ENCODE data around the gene NANOS3. TPM values are rescaled to one million over a fixed set of nuclear protein-coding genes. Genes with fewer than 3 reads are reported as not detected.

The NANOS3 gene
- total and polyA plus RNA-seq, 10 of the 15 experiments (the other 5 are each of a cell fraction or from before 2014, with no cell fraction given) = 0.31 to 1.7 (median 0.81) TPM

DNA sequence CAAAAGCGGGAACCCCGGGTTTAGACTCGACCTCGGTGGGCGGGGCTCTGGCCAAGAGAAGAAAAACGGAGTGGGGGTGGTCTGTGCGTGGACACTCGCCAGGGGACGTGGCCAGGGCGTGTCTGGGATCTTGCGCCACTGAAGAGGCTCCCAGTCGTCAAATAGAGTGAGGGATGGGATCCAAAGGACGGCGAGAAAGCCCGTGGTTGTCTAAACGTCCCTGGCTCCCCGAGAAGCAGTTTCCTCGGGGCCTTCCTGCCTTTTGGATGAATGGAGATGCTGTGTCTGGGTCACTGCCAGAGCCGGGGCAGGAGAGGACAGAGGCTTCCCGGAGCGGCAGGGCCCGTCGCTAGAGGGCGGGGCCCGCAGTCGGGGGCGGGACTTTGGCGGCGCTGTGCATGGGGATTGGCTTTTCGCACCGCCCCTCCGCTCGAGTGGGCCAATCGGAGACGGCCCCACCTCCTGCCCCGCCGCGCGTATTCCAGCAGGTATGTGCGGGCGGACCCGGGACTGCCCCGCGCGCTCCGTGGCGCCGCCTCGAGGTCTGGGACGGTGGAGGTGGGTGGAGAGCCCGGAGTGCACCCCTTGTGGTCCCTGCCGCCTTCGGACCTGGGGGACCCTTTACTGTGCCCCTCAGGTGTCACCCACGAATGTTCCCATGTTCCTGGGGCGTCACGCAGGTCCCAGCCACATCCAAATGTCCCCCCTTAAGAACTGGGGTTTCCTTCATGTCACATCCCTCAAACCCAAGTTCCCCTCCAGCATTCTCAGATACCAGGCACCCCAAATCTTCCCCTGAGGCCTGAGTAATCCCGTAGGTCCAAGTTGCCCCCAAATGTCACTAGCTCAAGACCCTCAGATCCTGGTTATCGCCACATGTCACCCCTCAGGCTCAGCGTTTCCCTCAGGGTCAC, 43.3 kb upstream of the NANOS3 start (continued):
- TF ChIP-seq BHLHE40 (IDR thresholded peaks at IDR 0.05; ENCODE audit: borderline replicate concordance in 1 of 2, low read depth in 2 of 2, low read length in 1 of 2) (peak in 1 of 2 experiments; percentile 33; a peak in 2 of 4 replicates), SMARCA5 (IDR thresholded peaks at IDR 0.05) (peak; percentile 65; the same call in 1 of the 2 replicates), TCF12 (IDR thresholded peaks at IDR 0.05; ENCODE audit: low read depth, low read length) (peak; percentile 42; the same call in 1 of the 2 replicates), SMAD5 (IDR thresholded peaks at IDR 0.05; ENCODE audit: low read depth) (no peak; the same call in 1 of the 2 replicates), EGR1 (IDR thresholded peaks at IDR 0.05; ENCODE audit: borderline replicate concordance in 1 of 2, low read depth in 2 of 2, low read length in 2 of 2) (peak in 1 of 2 experiments; percentile 50; a peak in 1 of 3 replicates), CBX5 (IDR thresholded peaks at IDR 0.05; ENCODE audit: low read depth) (no peak), BCLAF1 (IDR thresholded peaks at IDR 0.05) (no peak)
- TF ChIP-seq, protein P1, sequence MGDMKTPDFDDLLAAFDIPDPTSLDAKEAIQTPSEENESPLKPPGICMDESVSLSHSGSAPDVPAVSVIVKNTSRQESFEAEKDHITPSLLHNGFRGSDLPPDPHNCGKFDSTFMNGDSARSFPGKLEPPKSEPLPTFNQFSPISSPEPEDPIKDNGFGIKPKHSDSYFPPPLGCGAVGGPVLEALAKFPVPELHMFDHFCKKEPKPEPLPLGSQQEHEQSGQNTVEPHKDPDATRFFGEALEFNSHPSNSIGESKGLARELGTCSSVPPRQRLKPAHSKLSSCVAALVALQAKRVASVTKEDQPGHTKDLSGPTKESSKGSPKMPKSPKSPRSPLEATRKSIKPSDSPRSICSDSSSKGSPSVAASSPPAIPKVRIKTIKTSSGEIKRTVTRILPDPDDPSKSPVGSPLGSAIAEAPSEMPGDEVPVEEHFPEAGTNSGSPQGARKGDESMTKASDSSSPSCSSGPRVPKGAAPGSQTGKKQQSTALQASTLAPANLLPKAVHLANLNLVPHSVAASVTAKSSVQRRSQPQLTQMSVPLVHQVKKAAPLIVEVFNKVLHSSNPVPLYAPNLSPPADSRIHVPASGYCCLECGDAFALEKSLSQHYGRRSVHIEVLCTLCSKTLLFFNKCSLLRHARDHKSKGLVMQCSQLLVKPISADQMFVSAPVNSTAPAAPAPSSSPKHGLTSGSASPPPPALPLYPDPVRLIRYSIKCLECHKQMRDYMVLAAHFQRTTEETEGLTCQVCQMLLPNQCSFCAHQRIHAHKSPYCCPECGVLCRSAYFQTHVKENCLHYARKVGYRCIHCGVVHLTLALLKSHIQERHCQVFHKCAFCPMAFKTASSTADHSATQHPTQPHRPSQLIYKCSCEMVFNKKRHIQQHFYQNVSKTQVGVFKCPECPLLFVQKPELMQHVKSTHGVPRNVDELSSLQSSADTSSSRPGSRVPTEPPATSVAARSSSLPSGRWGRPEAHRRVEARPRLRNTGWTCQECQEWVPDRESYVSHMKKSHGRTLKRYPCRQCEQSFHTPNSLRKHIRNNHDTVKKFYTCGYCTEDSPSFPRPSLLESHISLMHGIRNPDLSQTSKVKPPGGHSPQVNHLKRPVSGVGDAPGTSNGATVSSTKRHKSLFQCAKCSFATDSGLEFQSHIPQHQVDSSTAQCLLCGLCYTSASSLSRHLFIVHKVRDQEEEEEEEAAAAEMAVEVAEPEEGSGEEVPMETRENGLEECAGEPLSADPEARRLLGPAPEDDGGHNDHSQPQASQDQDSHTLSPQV (IDR thresholded peaks at IDR 0.05) = no peak
- TF ChIP-seq, protein P2, sequence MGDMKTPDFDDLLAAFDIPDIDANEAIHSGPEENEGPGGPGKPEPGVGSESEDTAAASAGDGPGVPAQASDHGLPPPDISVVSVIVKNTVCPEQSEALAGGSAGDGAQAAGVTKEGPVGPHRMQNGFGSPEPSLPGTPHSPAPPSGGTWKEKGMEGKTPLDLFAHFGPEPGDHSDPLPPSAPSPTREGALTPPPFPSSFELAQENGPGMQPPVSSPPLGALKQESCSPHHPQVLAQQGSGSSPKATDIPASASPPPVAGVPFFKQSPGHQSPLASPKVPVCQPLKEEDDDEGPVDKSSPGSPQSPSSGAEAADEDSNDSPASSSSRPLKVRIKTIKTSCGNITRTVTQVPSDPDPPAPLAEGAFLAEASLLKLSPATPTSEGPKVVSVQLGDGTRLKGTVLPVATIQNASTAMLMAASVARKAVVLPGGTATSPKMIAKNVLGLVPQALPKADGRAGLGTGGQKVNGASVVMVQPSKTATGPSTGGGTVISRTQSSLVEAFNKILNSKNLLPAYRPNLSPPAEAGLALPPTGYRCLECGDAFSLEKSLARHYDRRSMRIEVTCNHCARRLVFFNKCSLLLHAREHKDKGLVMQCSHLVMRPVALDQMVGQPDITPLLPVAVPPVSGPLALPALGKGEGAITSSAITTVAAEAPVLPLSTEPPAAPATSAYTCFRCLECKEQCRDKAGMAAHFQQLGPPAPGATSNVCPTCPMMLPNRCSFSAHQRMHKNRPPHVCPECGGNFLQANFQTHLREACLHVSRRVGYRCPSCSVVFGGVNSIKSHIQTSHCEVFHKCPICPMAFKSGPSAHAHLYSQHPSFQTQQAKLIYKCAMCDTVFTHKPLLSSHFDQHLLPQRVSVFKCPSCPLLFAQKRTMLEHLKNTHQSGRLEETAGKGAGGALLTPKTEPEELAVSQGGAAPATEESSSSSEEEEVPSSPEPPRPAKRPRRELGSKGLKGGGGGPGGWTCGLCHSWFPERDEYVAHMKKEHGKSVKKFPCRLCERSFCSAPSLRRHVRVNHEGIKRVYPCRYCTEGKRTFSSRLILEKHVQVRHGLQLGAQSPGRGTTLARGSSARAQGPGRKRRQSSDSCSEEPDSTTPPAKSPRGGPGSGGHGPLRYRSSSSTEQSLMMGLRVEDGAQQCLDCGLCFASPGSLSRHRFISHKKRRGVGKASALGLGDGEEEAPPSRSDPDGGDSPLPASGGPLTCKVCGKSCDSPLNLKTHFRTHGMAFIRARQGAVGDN (IDR thresholded peaks at IDR 0.05) = no peak
- TF ChIP-seq, protein P3, sequence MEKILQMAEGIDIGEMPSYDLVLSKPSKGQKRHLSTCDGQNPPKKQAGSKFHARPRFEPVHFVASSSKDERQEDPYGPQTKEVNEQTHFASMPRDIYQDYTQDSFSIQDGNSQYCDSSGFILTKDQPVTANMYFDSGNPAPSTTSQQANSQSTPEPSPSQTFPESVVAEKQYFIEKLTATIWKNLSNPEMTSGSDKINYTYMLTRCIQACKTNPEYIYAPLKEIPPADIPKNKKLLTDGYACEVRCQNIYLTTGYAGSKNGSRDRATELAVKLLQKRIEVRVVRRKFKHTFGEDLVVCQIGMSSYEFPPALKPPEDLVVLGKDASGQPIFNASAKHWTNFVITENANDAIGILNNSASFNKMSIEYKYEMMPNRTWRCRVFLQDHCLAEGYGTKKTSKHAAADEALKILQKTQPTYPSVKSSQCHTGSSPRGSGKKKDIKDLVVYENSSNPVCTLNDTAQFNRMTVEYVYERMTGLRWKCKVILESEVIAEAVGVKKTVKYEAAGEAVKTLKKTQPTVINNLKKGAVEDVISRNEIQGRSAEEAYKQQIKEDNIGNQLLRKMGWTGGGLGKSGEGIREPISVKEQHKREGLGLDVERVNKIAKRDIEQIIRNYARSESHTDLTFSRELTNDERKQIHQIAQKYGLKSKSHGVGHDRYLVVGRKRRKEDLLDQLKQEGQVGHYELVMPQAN (conservative IDR thresholded peaks at IDR 0.05) = 0 out of 2 replicates have a peak, but pooled peaks have one; percentile 34
- TF ChIP-seq, protein P4, sequence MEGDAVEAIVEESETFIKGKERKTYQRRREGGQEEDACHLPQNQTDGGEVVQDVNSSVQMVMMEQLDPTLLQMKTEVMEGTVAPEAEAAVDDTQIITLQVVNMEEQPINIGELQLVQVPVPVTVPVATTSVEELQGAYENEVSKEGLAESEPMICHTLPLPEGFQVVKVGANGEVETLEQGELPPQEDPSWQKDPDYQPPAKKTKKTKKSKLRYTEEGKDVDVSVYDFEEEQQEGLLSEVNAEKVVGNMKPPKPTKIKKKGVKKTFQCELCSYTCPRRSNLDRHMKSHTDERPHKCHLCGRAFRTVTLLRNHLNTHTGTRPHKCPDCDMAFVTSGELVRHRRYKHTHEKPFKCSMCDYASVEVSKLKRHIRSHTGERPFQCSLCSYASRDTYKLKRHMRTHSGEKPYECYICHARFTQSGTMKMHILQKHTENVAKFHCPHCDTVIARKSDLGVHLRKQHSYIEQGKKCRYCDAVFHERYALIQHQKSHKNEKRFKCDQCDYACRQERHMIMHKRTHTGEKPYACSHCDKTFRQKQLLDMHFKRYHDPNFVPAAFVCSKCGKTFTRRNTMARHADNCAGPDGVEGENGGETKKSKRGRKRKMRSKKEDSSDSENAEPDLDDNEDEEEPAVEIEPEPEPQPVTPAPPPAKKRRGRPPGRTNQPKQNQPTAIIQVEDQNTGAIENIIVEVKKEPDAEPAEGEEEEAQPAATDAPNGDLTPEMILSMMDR (IDR thresholded peaks at IDR 0.05 in 2 of 3, conservative IDR thresholded peaks at IDR 0.05 in 1 of 3; ENCODE audit: control insufficient read depth in 2 of 3, extremely low read depth in 1 of 3, insufficient read depth in 1 of 3, low read depth in 3 of 3, low read length in 3 of 3) = peak; percentile 53 to 70 (median 60)
